GM18861 (cell line): Measurements from ENCODE around the gene ERN1.

Experiments
- ATAC-seq: cut with Tn5 transposase; IDR thresholded peaks from one replicate; pipeline ENCODE4 v1.9.1; 2021; ENCODE audit not compliant: unreplicated experiment

The ERN1 gene

DNA sequence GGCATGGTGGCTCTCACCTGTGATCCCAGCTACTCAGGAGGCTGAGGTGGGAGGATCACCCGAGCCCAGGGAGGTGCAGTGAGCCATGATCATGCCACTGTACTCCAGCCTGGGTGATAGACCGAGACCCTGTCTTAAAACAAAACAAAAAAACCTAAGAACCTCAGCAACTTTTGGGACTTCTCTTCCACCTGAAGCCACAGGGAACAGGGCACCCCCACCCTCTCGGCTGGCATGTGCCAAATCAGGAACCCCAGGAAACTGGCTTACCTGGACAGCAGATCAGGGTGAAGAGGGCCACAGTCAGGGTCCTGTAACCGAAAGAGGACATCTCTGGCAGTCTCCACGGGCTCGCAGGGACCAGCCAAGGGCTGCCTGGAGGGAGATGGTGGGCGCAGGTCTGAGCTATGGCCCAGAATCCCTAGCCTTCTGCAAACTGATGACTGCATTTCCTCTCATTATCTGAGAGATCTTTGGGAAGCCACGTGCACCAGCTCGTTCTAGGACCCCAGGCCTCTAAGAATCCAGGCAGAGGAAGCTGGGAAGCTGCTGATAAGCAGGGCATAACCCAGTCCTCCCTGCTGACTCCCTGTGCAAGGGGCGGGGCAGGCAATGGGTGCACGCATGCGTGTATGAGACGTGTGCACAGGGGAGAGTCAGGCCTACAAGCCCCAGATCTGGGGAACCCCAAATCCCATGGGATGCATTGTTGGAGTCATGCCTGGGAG lies 123.4 kb downstream of the ERN1 start:
- no peak for ATAC-seq

DNA sequence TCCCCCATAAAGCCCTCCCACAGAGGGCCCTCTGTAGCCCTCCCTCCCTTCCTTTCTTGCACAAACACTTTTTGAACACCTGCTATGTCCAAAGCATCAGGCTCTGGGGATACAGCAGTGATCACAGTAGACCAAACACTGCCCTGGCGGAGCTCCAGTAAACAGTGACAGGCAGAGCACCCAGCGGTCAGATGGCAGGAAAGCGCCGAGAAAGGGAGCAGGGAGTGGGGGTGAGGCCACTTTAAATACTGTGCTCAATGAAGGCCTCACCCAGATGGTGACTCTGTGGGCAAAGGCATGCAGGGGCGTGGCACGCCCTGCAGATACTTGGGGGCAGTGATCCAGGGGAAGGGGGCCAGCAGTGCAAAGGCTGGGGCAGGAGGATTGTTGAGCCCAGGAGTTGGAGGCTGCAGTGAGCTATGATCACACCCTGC lies 124.2 kb downstream of the ERN1 start:
- ATAC-seq = no peak

DNA sequence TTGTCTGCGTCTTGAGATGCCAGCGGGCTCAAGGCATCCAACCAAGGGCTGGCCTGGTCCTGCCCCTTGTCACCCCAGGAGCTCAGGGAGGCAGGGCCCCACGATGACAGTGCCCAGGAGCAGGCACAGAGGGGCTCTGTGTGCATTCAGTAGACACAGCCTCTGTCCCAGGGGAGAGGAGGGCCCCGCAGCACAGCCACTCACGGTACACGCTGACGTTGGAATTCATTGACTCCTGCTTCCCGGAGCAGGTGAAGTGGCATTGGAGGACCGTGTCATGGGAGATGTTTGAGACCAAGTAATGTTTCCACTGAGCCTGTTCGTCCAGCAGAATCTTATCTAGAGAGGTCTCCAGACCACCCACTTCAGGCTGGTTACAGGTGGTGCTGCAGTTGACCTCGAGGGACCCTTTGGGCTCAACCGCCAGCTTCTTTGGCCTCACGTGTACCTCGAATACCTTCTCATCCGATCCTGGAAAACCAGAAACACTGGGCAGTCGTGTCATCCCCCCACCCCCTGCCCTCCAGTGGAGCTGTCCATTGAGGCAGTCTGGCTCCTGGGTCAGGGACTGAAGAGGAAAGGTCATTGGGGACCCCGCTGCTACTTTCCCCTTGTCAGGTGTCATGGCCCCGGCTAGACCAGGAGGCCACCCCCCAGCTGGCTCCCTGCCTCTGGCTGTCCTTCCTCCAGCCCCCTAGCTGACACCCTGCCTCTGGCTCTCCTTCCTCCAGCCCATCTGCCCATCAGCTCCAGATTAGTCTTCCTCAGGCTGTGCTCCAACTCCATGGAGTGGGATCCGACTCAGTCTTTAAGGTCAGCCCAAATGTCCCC lies 124.8 kb downstream of the ERN1 start:
- ATAC-seq = no peak

DNA sequence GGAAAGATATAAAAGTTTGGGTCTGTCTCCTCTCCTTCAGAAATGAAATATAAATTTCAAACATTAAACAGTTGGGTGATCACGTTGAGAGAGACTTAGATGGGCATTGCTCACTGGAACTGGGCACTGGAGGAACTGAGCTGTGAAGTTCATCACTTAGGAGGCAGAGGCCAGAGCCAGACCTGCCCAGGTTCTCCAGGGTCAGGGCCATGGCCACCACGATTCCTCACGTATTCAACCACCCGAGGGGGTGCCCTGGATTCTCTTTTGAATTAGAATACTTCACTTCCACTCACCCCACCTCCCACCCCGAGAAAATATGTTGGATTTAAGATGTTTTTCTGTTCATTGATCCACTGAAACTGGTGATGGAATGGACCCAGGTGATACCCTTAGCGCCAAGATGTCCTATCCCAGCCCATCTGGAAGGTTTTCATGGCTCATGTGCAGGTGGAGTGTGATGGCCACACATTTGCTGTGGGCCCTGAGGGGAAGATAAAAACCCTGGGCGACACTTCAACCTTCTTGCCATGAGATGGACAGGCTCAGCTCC lies 125.7 kb downstream of the ERN1 start:
- ATAC-seq = no peak

DNA sequence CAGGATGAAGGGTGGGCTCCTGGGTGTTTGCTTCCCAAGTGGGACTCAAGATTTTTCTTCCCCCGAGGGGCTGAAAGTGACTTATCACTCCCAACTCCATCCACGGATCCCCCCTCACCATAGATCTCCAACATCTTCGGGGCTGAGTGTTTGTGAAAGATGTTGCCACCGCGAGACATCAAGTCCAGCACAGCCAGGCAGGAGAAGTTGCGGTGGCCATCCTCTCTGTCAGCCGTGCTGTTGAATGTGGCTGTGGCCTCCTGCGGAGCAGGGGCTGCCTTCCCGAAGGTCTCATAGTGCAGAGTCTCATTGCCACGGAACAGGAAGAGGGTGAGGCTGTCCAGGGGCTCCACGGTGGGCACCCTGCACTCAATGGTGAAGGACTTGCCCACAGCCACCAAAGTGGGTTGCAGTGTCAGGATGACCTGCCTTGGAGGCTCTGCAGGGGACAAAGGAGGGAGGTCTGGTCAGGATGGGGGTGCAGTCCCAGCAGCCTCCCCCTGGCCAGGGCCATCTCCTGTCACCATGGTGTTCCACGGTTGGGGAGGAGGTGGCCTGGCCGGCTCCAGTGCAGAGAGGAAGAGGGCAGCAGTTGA lies 126.3 kb downstream of the ERN1 start:
- ATAC-seq = no peak

DNA sequence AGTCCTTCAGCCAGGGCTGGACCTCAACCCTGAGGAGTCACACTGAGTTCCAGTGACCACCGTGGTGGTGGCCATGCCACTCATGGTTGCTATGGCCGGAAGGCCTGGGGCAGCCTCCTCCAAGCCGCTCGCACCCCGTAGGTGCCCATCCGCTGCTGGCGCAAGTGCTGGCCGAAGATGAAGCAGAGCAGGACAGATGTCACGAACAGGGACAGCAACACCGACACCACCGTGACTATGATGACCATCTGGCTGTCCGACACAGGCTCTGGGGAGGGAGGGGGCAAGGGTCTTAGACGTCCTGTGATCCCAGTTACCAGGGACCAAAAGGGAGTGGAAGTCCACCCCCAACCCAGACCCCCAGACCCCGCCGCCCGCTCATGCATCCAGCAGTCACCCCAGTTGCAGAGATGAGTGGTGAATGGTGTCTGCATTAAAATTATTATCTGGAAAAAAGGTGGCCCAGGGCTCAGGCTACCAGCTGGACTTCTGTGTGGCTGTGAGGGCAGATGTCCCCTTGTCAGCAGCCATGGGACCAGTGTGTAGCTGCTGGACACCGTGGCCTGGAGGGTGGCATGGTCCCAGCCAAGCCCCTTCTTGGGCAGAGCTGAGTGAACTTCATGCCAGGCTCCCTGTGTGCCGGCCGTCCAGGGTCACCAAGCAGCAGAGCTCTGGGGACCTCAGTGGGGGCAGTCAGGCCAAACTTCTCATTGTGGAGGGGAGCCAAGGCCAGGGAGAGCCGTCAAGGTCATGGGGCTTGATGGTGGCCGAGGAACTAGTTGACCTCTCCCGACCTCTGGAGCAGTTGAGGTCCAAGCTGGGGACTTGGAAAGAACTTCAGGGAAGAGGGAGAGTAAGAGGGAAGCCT lies 127.1 kb downstream of the ERN1 start:
- ATAC-seq = no peak

DNA sequence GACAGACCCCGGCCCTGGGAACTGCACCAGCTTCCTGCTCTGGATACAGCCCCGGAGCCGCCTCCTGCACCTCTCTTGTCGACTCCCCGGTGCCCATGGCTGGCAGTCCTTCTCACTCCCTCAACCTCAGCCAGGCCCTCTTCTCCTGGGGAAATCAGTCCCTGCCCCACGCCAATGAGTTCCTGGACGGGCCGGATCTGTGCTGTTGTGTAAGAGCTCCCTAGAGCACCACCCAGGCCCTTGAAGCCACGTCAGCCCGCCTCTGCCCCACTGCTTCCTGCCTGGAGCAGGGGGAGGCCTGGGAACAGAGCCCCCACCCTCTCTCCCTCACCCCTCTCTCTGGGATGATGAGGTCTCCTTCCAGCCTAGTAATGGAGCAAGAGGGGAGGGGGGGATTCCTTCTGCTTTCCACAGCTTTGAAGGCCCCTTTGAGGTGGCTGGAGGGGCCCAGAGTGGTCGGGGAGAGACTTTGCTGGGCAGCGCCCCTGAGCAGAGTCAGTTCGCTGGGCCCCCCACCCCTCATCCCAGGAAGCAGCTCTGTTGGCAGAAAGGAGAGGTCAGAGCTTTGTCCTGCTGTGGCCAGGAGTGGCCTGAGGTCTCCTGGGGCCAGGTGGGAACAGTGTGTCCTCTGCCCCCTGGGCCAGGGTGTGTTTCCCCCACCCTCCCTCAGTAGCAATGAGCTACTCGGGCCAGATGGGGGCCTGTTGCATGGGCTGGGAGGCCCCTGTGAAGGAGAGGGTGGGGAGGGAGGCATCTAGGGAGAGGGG lies 128.0 kb downstream of the ERN1 start:
- no peak for ATAC-seq

DNA sequence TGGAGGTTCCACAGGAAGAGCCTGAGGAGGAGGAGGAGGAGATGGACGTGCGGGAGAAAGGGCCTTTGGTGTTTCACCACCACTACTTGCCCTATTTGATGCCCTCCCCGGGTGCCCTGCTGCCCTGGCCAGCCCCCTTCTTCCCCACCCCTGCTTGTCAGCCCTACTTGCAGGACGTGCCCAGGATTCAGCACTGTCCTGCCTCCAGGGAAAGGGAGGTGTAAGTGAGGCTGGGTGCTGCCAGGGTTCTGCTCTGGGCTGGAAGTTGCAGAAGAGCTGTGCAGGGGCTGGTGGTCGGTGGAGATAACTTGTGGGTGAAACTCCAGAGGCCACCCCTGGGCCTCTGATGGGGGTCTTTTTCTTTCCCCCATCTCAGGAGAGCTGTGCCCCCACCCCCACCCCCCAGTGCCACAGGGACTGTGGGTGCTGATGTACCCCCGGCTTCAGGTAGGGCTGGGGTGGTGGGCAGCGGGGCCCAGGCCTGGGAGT lies 128.8 kb downstream of the ERN1 start:
- ATAC-seq = no peak

DNA sequence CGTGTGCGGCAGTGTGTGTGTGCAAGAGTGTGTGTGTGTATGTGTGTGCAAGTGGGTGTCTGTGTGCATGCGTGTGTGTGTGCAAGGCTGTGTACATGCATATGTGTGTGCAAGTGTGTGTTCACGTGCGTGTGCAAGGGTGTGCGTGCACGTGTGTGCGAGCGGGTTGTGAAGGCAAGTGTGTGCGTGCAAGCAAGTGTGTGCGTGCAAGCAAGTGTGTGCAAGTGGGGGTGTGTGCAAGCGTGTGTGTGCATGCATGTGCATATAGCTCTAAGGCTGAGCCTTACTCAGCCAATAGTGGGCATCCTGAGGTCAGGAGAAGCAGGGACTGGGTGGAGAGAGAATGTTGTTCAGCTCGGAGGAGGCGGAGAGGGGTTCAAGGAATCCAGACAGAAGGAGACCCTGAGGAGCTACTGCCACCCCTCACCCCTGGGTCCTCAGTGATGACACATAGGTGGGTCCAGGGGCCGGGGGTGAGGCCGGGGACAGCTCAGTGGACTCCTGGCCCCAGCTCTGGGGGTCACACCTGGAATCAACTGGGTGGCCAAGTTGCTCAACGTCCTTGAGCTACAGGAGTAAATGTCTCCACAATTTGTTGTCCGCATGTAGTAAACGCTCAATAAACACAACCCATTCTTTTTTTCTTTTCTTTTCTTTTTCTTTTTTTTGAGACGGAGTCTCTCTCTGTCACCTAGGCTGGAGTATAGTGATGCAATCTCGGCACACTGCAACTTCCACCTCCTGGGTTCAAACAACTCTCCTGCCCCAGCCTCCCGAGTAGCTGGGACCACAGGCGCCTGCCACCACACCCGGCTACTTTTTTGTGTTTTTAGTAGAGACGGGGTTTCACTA lies 130.0 kb downstream of the ERN1 start:
- no peak for ATAC-seq

DNA sequence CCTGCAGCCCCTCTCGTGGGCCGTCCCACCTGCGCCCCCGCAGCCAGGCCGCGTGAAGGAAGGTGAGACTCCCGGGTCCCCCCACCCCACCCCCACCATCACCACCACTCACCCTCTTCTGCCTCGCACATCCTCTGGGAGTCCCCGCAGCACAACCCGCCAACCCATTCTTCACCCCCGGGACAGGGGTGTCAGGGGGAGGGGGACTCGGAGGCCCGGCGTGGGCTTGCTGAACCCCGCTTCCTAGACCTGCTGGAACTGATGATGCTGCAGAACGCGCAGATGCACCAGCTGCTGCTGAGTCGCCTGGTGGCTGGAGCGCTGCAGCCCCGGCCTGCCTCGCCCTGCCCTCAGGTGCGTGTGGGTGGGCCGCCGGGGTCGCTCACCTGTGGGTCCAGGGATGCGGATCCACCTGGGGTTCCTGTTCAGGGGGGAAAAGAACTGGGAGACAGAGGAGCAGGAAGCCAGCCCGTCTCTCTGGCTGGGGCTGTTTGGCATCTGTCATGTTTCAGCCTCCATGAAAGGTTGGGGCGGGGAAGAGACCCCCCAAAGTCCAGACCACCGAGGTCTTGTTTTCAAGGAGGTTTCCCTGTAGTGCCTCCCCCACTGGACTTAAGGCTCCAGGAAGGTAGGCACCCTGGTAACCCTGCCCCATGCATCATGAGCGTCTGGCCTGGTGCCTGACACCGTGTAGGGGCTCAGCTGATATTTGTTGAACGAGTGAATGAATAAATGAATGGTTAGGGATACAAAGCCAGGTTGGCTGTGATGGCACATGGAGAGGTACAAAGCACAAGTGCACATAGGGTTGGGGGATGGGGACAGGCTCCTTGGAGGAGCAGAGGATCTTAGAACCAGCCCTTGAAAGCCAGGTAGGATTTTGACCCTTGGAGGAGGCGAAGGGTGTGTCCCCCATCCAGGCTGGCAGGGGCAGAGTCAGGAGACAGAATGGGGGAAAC lies 130.9 kb downstream of the ERN1 start:
- no peak for ATAC-seq

DNA sequence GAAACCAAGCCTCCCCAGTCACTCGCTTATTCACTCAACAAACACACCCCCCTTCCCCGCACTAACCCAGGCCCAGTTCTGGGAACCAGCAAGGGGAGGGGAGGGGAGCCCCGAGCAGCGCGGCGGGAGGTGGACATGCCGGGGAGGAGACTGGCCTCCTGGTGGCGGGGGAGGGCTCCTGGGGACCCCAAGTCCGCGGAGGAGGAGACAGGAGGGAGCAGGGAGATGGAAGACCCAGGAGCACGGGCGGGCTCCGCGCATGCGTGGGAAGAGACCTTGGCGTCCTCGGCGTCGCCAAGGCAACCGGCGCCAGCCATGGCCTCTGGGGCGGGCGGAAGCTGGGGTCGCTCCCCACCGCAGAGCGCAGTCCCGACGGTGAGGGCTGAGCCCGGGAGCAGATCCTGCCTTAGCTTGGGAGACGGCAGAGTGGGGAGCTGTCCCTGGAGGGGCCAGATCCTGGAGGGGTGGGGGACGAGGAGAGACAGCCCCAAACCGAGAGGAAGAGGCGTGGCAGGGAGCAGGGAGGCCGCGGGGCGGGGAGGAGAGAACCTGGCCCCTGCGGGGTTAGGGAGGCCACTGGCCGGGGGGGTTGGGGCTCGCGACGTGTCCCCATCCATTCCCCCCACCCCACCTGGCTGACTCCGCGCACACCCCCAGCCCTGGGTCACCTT lies 131.8 kb downstream of the ERN1 start, which contains the start of gene PRR29:
Gene PRR29 (plus strand): TSS at position 302 of the 671 bp plus-strand sequence. CDS start 14 bp downstream, at position 316.
- ATAC-seq = no peak

DNA sequence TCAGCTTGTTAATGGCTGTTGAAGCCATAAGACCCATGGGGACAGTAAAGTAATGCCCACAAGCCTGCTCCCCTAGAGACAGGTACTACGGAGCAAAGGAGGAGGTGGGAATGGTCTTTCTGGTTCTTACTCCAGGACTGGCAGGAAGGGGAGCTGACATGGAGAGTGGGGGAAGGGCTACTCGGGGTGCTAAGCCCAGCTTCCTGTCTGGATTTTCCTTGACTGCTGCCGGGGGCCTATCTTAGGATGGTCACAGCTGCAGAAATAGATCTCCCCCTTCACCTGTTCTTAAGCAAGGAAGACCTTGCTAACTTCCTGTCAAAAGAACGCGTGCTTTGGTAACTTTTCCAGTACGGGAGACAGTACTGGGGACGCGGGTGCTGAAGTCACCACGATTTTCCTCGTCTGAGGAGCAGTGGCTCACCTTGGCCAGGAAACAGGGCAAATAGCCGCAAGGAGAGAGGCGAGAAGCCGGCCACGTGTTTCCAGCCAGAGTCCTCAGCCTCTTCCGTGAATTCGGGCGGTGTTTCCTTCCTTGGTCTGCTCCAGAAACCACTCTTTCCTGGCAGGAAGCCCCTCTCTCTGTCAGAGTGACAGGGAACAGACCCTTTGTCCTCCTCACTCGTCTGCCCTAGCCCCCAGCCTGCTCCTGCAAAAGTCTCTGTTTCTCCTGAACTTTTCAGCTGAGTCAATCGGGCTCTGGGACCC lies 132.4 kb downstream of the ERN1 start:
- ATAC-seq = no peak

DNA sequence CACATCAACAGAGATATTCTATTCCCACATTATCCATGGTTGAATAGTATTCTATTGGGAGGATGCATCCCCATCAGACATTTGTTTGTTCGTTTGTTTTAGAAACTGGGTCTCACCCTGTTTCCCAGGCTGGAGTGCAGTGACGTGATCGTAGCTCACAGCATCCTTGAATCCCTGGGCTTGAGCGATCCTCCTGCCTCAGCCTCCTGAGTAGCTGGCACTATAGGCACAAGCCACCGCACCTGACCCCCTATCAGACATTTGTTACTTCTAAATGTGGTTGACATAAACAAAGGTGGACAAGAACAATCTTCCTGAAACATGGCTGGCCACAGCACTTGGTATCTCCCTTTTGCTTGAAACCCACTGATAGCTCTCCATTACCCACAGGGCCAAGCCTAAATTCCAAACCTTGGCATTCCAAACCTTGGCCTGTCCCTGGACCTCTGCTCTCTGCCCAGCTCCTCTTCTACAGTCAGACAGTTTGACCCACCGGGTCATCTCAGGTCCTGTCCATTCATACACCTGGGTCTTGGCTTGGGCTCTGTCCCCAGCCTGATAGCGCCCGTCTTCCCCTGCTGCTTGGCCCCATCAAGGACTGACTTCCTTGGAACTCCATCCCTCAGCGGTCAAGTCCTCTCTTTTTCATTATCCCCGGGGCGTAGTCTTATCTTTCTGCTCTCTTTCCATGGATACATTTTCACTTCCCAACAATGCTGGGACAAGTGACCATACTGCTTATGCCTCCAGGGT lies 133.3 kb downstream of the ERN1 start:
- no peak for ATAC-seq

DNA sequence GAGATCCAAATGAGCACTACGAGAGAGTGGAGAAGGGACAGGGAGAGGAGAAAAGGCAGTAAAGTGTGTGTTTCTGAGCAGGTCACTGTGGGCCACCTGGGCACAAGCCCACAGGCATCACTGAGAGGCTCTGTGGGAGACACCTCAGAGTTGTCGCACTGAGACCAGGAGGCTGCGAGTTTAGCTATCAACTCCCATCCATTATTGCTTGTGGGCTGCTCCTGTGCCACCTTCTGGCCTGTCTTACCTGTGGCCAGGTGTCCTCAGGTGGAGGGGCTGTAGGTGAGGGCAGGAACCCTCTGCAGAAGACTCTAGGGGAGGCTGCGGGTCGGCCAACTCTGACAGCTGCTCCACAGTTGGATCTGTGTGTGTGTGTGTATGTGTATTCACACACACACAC lies 134.3 kb downstream of the ERN1 start:
- ATAC-seq = no peak

DNA sequence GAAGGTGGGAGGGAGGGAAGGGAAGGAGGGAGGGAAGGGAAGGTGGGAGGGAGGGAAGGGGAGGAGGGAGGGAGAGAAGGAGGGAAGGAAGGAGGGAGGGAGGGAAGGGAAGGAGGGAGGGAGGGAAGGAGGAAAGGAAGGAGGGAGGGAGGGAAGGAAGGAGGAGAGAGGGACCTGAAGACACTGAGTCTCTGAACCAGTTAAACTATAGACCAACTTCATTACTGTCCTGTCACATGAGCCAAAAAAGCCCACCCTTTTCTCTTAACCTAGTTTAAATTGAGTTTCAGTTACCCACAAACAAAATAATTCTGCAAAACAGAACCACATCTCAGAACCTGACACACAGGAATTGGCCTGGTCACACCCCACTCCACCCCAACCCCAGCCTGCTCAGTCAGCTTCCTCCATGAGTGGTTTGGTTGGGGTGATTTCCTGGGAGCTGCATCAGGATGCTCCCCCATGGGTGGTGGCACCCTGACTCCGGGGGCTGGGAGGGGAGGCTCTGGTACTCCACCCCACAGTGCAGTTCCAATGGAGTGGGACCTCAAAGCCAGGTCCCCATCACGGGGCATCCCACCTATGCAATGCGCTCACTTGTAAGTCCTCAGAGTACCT lies 136.5 kb downstream of the ERN1 start:
- ATAC-seq = no peak
